ENCODE results near the gene ZC2HC1B.
"Not testable (repeated sequence)": the region's sequence is repeated elsewhere in the genome, so short reads cannot be mapped to it uniquely, and the experiment has no call there.

ZC2HC1B gene

GRCh38 chr6:143845033-143845432 lies 19.2 kb upstream of the ZC2HC1B start:
- H3K4me2 ChIP-seq (ENCODE audit: low read length): no peak overlapping the region
- no peaks in the 10 kb centered on the region for H3K27me3 ChIP-seq (ENCODE audit: control insufficient read depth, insufficient read depth, low read length)
- H3K4me3 ChIP-seq (ENCODE audit: low read depth, low read length): no peak overlapping the region
- H3K9ac ChIP-seq: no peak overlapping the region
- peaks cover 16% of the 10 kb centered on the region for H3K79me2 ChIP-seq
- H2AFZ ChIP-seq: no peak overlapping the region
- peaks cover 5% of the 10 kb centered on the region for H3K4me1 ChIP-seq
- H3K9me3 ChIP-seq (ENCODE audit: control insufficient read depth, low read length): no peaks in the 10 kb centered on the region
- no peak overlapping the region for H3K27ac ChIP-seq
- TF ChIP-seq CTCF (IDR thresholded peaks at IDR 0.05): no peak
- no peaks in the 10 kb centered on the region for H3K36me3 ChIP-seq (ENCODE audit: control insufficient read depth, insufficient read depth, low read length)

GRCh38 chr6:143851706-143852105 lies 12.6 kb upstream of the ZC2HC1B start:
- H3K79me2 ChIP-seq; H3K4me3 ChIP-seq (ENCODE audit: low read depth, low read length); H2AFZ ChIP-seq; H3K4me1 ChIP-seq; H3K27me3 ChIP-seq (ENCODE audit: control insufficient read depth, insufficient read depth, low read length); H3K9ac ChIP-seq; H3K36me3 ChIP-seq (ENCODE audit: control insufficient read depth, insufficient read depth, low read length); H3K27ac ChIP-seq; H3K9me3 ChIP-seq (ENCODE audit: control insufficient read depth, low read length); H3K4me2 ChIP-seq (ENCODE audit: low read length): not testable (repeated sequence)

- not testable (repeated sequence) for H3K9me3 ChIP-seq (ENCODE audit: control insufficient read depth, low read length); H3K4me1 ChIP-seq; H3K36me3 ChIP-seq (ENCODE audit: control insufficient read depth, insufficient read depth, low read length); H3K4me2 ChIP-seq (ENCODE audit: low read length); H3K79me2 ChIP-seq; H3K9ac ChIP-seq; H3K27ac ChIP-seq; H2AFZ ChIP-seq; H3K4me3 ChIP-seq (ENCODE audit: low read depth, low read length); H3K27me3 ChIP-seq (ENCODE audit: control insufficient read depth, insufficient read depth, low read length)
These were observed 9.2 kb upstream of the ZC2HC1B start for GRCh38 chr6:143855057-143855456.

- not testable (repeated sequence) for H3K9ac ChIP-seq; H2AFZ ChIP-seq; H3K27me3 ChIP-seq (ENCODE audit: control insufficient read depth, insufficient read depth, low read length); H3K79me2 ChIP-seq; H3K4me3 ChIP-seq (ENCODE audit: low read depth, low read length); H3K27ac ChIP-seq; H3K4me2 ChIP-seq (ENCODE audit: low read length); H3K36me3 ChIP-seq (ENCODE audit: control insufficient read depth, insufficient read depth, low read length); H3K4me1 ChIP-seq; H3K9me3 ChIP-seq (ENCODE audit: control insufficient read depth, low read length)
These were observed 7.5 kb upstream of the ZC2HC1B start for GRCh38 chr6:143856762-143857161.

- H3K36me3 ChIP-seq (ENCODE audit: control insufficient read depth, insufficient read depth, low read length): no peaks in the 10 kb centered on the region
These were observed 6.6 kb upstream of the ZC2HC1B start for GRCh38 chr6:143857651-143858050.

GRCh38 chr6:143859891-143860660 lies 4.2 kb upstream of the ZC2HC1B start:
- no peaks in the 10 kb centered on the region for H3K4me1 ChIP-seq
- TF ChIP-seq CTCF (IDR thresholded peaks at IDR 0.05): no peak
- H2AFZ ChIP-seq: no peak overlapping the region
- no peak overlapping the region for H3K9ac ChIP-seq
- no peaks in the 10 kb centered on the region for H3K9me3 ChIP-seq (ENCODE audit: control insufficient read depth, low read length)
- no peaks in the 10 kb centered on the region for H3K79me2 ChIP-seq
- H3K27ac ChIP-seq: no peak overlapping the region
- H3K4me2 ChIP-seq (ENCODE audit: low read length): no peak overlapping the region
- H3K36me3 ChIP-seq (ENCODE audit: control insufficient read depth, insufficient read depth, low read length): no peaks in the 10 kb centered on the region
- no peak overlapping the region for H3K4me3 ChIP-seq (ENCODE audit: low read depth, low read length)
- no peaks in the 10 kb centered on the region for H3K27me3 ChIP-seq (ENCODE audit: control insufficient read depth, insufficient read depth, low read length)

More at GRCh38 chr6:143857651-143858050, 6.6 kb upstream of the ZC2HC1B start:
- H2AFZ ChIP-seq: no peak overlapping the region
- H3K4me2 ChIP-seq (ENCODE audit: low read length): no peak overlapping the region
- no peak for TF ChIP-seq CTCF (IDR thresholded peaks at IDR 0.05)
- H3K4me1 ChIP-seq: no peaks in the 10 kb centered on the region
- H3K9me3 ChIP-seq (ENCODE audit: control insufficient read depth, low read length): no peaks in the 10 kb centered on the region
- no peak overlapping the region for H3K4me3 ChIP-seq (ENCODE audit: low read depth, low read length)
- no peak overlapping the region for H3K9ac ChIP-seq
- H3K27me3 ChIP-seq (ENCODE audit: control insufficient read depth, insufficient read depth, low read length): no peaks in the 10 kb centered on the region
- no peaks in the 10 kb centered on the region for H3K79me2 ChIP-seq
- no peak overlapping the region for H3K27ac ChIP-seq
